Stimulated activated CD8-positive, alpha-beta memory T cell treated with anti-CD3 and anti-CD28 coated beads, Interleukin-4, amount 100 ng/mL, for 48 hours (primary cell): ENCODE results near the gene SIK3.

Experiments used
- DNase-seq: peaks from one replicate; pipeline ENCODE4 v3.0.0-alpha.2; 2020

SIK3 gene

GRCh38 chr11:116833491-116833815, 264.8 kb downstream of the SIK3 start:
- no peak for DNase-seq

DNA sequence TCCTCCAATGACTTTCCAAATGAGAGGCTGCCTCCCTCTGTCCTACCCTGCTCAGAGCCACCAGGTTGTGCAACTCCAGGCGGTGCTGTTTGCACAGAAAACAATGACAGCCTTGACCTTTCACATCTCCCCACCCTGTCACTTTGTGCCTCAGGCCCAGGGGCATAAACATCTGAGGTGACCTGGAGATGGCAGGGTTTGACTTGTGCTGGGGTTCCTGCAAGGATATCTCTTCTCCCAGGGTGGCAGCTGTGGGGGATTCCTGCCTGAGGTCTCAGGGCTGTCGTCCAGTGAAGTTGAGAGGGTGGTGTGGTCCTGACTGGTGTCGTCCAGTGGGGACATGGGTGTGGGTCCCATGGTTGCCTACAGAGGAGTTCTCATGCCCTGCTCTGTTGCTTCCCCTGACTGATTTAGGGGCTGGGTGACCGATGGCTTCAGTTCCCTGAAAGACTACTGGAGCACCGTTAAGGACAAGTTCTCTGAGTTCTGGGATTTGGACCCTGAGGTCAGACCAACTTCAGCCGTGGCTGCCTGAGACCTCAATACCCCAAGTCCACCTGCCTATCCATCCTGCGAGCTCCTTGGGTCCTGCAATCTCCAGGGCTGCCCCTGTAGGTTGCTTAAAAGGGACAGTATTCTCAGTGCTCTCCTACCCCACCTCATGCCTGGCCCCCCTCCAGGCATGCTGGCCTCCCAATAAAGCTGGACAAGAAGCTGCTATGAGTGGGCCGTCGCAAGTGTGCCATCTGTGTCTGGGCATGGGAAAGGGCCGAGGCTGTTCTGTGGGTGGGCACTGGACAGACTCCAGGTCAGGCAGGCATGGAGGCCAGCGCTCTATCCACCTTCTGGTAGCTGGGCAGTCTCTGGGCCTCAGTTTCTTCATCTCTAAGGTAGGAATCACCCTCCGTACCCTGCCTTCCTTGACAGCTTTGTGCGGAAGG, 265.6 kb downstream of the SIK3 start:
- DNase-seq = no peak

DNA sequence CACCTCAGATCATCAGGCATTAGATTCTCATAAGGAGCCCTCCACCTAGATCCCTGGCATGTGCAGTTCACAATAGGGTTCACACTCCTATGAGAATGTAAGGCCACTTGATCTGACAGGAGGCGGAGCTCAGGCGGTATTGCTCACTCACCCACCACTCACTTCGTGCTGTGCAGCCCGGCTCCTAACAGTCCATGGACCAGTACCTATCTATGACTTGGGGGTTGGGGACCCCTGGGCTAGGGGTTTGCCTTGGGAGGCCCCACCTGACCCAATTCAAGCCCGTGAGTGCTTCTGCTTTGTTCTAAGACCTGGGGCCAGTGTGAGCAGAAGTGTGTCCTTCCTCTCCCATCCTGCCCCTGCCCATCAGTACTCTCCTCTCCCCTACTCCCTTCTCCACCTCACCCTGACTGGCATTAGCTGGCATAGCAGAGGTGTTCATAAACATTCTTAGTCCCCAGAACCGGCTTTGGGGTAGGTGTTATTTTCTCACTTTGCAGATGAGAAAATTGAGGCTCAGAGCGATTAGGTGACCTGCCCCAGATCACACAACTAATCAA, 266.4 kb downstream of the SIK3 start:
- DNase-seq = no peak

DNA sequence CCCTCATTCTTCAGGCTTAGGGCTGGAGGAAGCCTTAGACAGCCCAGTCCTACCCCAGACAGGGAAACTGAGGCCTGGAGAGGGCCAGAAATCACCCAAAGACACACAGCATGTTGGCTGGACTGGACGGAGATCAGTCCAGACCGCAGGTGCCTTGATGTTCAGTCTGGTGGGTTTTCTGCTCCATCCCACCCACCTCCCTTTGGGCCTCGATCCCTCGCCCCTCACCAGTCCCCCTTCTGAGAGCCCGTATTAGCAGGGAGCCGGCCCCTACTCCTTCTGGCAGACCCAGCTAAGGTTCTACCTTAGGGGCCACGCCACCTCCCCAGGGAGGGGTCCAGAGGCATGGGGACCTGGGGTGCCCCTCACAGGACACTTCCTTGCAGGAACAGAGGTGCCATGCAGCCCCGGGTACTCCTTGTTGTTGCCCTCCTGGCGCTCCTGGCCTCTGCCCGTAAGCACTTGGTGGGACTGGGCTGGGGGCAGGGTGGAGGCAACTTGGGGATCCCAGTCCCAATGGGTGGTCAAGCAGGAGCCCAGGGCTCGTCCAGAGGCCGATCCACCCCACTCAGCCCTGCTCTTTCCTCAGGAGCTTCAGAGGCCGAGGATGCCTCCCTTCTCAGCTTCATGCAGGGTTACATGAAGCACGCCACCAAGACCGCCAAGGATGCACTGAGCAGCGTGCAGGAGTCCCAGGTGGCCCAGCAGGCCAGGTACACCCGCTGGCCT, 267.9 kb downstream of the SIK3 start:
- no peak for DNase-seq

GRCh38 chr11:116829525-116830183, 268.6 kb downstream of the SIK3 start, which contains the start of gene APOC3:
TSS of gene APOC3 (plus strand) at chr11:116829907. CDS start at chr11:116830583, 676 bp downstream.
- DNase-seq = no peak

DNA sequence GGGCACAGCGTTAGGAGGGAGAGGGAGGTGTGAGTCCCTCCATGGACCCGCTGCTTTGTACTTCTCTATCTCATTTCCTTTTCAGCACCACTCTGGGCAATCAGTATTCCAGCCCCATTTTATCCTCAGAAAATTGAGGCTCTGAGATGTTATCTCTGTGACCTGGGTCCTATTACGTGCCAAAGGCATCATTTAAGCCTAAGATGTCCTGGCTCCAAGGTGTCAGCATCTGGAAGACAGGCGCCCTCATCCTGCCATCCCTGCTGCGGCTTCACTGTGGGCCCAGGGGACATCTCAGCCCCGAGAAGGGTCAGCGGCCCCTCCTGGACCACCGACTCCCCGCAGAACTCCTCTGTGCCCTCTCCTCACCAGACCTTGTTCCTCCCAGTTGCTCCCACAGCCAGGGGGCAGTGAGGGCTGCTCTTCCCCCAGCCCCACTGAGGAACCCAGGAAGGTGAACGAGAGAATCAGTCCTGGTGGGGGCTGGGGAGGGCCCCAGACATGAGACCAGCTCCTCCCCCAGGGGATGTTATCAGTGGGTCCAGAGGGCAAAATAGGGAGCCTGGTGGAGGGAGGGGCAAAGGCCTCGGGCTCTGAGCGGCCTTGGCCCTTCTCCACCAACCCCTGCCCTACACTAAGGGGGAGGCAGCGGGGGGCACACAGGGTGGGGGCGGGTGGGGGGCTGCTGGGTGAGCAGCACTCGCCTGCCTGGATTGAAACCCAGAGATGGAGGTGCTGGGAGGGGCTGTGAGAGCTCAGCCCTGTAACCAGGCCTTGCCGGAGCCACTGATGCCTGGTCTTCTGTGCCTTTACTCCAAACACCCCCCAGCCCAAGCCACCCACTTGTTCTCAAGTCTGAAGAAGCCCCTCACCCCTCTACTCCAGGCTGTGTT, 269.4 kb downstream of the SIK3 start:
- DNase-seq = no peak

GRCh38 chr11:116827461-116827860, 270.8 kb downstream of the SIK3 start:
- DNase-seq = no peak

GRCh38 chr11:116826751-116827431, 271.3 kb downstream of the SIK3 start:
- DNase-seq = no peak

DNA sequence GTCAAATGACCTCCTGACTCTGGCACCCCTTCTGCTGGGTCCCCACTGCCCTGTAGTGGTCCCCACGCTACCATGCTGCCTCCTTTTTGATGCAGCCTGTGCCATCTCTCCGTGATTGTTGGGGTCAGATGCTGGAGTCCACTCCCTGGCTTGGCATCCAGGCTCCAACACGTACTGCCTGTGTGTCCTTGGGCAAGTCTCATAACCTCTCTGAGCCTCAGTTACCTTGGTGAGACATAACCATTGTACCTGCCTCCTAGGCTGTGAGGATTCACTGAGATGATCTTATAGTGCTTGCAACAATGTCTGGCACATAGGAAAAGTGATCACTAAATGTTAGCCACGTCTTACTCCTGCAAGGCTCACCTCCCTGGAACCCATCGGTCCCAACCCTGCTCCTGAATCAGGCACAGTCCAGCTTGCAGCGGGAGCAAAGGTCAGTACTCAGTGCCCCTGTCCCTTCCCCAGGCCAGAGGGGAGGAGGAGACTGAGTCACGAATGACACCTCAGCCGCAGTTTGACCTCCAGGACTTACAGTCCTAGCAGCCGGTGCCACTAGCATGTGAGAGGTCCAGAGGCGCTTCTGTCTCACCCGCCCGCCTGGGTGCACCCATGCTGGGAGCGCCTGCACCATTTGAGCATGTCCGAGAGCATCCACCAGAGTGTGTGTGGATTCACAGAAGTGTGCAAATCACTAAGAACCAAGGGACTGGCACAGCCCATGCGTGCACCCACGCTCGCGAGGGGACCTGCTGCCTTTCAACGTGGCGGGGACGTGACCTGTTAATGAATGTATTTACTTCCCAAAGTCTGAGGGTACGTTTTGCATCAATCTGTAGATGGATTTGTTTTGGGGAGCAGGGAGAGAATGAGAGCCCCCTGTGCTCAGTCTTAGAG, 272.1 kb downstream of the SIK3 start:
- DNase-seq = no peak

GRCh38 chr11:116825434-116825833, 272.8 kb downstream of the SIK3 start:
- DNase-seq = no peak

DNA sequence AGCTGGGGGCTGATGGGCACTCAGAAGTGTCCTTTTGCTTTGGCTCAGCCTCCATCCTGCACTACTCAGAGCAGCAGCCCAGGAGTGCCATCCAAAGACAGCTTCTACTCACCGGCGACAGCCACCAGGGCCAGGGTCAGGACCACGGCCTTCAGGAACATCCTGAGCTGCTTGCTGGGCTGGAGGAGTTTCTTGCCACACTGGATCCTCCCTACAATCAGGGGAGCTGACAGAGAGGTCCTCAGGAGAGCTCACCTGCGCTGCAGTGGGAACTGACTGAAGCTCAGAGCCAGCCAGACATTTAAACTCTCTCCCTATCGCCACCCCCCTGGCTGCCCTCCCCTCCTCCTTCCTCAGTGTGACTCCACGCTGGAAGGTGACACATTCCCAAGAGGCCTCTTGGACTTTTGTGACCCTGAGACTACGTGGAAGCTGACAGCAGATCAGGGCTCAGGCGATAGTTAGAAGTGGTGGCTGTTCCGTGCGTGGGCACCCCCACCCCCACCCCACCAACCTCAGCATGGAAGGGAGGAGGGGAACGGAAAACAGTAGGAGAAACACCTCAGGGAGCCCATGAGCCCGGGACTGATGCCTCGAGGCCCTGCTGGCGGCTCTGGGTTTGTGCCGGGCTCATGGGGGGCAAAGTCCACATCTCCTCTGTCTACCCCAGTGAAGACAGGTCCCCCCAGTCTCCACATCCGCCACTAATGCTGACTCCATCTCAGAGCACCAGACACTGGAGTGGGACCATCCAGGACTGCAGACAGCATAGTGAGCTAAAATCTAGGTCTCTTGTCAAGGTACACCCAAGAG, 275.0 kb downstream of the SIK3 start, which contains the start of gene APOA4:
APOA4 (minus strand) TSS at position 274 of the 813 bp plus-strand sequence; CDS start at position 161, 113 bp downstream.
- no peak for DNase-seq

GRCh38 chr11:116822575-116822974, 275.7 kb downstream of the SIK3 start:
- no peak for DNase-seq

- DNase-seq = no peak
Observed at GRCh38 chr11:116821050-116821918, 276.9 kb downstream of the SIK3 start.

GRCh38 chr11:116819049-116819448, 279.2 kb downstream of the SIK3 start:
- DNase-seq = no peak

DNA sequence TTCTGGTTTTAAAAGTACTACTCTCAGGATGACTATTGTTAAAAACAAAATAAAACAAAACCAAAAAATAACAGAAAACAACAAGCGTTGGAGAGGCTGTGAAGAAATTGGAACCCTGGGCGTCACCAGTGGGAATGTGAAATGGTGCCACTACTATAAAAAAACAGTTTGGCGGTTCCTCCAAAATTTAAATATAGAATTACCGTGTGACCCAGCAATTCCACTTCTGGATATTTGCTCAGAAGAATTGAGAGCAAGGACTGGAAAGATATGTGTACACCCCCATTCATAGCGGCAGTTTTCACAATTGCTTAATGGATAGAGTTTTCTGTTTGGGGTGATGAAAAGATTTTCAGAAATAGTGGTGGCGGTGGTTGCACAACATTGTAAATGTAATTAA, 283.7 kb downstream of the SIK3 start:
- no peak for DNase-seq

- peak; percentile 18 for DNase-seq
Observed at GRCh38 chr11:116813781-116814471, 284.3 kb downstream of the SIK3 start.

DNA sequence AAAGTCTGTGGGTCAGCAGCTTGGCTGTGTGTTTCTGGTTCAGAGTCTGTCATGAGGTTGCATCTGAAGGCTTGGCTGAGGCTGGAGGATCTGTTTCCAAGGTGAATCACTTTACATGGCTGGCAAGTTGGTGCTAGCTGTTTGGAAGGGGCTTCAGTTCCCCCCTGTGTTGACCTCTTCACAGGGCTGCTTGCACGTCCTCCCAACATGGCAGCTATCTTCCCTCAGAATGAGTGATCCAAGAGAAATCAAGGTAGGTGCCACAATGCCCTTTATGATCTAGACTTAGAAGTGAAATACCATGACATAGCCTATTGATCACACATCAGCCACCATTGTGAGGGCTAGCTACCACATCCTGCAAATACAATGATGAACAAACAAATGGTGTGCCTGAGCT, 285.1 kb downstream of the SIK3 start:
- DNase-seq = peak; percentile 17

DNA sequence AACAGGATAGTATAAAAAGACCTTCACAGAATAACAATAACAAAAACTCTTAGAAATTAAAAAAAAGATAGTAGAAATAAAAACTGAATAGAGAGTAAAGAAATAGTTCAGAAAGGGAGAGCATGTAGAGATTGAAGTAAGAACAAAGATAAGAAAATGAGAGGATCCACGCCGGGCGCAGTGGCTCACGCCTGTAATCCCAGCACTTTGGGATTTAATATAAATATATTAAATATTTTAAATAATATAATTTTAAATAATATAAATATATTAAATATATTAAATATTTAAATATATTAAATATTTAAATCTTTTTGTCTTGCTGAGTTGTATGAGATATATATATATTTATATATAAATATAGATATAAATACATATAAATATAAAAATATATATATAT, 286.1 kb downstream of the SIK3 start:
- no peak for DNase-seq
